IMR-90 (cell line): ENCODE results near the gene RIMBP2.

Experiments
- CEBPB ChIP-seq: IDR thresholded peaks from 2 replicates; pipeline ENCODE4 v1.6.1; 2012; ENCODE audit warnings: low read depth, low read length, improper control_type of control experiment
- CHD1 ChIP-seq: IDR thresholded peaks from 2 replicates; pipeline ENCODE4 v1.6.1; 2012; ENCODE audit warnings: low read depth, low read length, improper control_type of control experiment
- FOS ChIP-seq: fragments of 150-350 bp; IDR thresholded peaks from 2 replicates; pipeline ENCODE4 v1.6.1; 2016; ENCODE audit warnings: low read depth, low read length
- MAFK ChIP-seq: IDR thresholded peaks from 2 replicates; pipeline ENCODE4 v1.6.1; 2012; ENCODE audit warnings: low read depth, low read length, improper control_type of control experiment
- NFE2L2 ChIP-seq: fragments of 150-350 bp; IDR thresholded peaks from 2 replicates; pipeline ENCODE4 v1.6.1; 2016; ENCODE audit warnings: low read depth, mild to moderate bottlenecking, low read length
- POLR2A ChIP-seq: IDR thresholded peaks from 2 replicates; pipeline ENCODE4 v1.6.1; 2012; ENCODE audit warnings: mild to moderate bottlenecking, low read depth, low read length
- RAD21 ChIP-seq: IDR thresholded peaks from 2 replicates; pipeline ENCODE4 v1.6.1; 2012; ENCODE audit warnings: low read length, improper control_type of control experiment
- RCOR1 ChIP-seq: IDR thresholded peaks from 2 replicates; pipeline ENCODE4 v1.6.1; 2012; ENCODE audit warnings: mild to moderate bottlenecking, low read length, improper control_type of control experiment; ENCODE audit not compliant: insufficient replicate concordance
- RFX5 ChIP-seq: IDR thresholded peaks from 2 replicates; pipeline ENCODE4 v1.8.0; 2012; ENCODE audit warnings: low read depth, mild to moderate bottlenecking, low read length, moderate library complexity
- SMC3 ChIP-seq: fragments of 150-350 bp; IDR thresholded peaks from 2 replicates; pipeline ENCODE4 v1.6.1; 2016; ENCODE audit warnings: low read depth, mild to moderate bottlenecking, antibody characterized with exemption, low read length, moderate library complexity
- TF ChIP-seq, protein P1 (sequence below): conservative IDR thresholded peaks from 2 replicates; pipeline ENCODE4 v1.5.1; 2012; ENCODE audit warnings: mild to moderate bottlenecking, low read depth, low read length, improper control_type of control experiment
- TF ChIP-seq, protein P2 (sequence below): fragments of 150-350 bp; IDR thresholded peaks from 2 replicates; pipeline ENCODE4 v1.6.1; 2017; ENCODE audit warnings: mild to moderate bottlenecking, antibody characterized with exemption, low read length, low read depth

DNA sequence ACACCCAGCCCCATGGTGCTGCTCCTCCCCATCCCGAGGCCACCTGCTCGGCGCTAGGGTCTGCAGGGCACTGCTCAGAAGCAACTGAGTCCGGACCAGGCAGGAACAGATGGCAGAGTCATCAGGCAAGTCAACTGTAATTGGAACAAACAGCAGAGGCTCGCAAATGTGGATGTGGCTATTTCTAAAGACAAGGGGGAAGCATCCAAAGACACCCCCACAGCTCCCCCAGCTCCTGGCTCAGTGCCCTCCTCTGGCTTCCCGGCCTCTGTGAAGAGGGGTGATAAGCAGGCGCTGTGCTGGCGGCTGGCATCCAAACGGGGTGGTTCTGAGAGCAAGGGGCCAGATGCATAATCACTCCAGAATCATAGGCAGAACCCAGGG lies 252.8 kb downstream of the RIMBP2 start:
- TF ChIP-seq, protein P1, sequence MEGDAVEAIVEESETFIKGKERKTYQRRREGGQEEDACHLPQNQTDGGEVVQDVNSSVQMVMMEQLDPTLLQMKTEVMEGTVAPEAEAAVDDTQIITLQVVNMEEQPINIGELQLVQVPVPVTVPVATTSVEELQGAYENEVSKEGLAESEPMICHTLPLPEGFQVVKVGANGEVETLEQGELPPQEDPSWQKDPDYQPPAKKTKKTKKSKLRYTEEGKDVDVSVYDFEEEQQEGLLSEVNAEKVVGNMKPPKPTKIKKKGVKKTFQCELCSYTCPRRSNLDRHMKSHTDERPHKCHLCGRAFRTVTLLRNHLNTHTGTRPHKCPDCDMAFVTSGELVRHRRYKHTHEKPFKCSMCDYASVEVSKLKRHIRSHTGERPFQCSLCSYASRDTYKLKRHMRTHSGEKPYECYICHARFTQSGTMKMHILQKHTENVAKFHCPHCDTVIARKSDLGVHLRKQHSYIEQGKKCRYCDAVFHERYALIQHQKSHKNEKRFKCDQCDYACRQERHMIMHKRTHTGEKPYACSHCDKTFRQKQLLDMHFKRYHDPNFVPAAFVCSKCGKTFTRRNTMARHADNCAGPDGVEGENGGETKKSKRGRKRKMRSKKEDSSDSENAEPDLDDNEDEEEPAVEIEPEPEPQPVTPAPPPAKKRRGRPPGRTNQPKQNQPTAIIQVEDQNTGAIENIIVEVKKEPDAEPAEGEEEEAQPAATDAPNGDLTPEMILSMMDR = no peak
- no peak for TF ChIP-seq CEBPB
- no peak for TF ChIP-seq CHD1
- no peak for TF ChIP-seq RAD21
- TF ChIP-seq POLR2A = no peak
- TF ChIP-seq RFX5 = no peak
- TF ChIP-seq RCOR1 = no peak
- TF ChIP-seq MAFK = no peak
- TF ChIP-seq, protein P2, sequence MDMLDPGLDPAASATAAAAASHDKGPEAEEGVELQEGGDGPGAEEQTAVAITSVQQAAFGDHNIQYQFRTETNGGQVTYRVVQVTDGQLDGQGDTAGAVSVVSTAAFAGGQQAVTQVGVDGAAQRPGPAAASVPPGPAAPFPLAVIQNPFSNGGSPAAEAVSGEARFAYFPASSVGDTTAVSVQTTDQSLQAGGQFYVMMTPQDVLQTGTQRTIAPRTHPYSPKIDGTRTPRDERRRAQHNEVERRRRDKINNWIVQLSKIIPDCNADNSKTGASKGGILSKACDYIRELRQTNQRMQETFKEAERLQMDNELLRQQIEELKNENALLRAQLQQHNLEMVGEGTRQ = no peak
- TF ChIP-seq NFE2L2 = no peak
- TF ChIP-seq SMC3 = no peak
- no peak for TF ChIP-seq FOS
